ELF-1 (cell line): ENCODE data around the gene ATG10.
"Not testable (repeated sequence)": the region's sequence is repeated elsewhere in the genome, so short reads cannot be mapped to it uniquely, and the experiment has no call there.

Source experiments
- DNase-seq: peaks from one replicate; pipeline ENCODE4 v3.0.0-alpha.2; 2016; ENCODE audit warnings: low read depth, low spot score

ATG10 gene

DNA sequence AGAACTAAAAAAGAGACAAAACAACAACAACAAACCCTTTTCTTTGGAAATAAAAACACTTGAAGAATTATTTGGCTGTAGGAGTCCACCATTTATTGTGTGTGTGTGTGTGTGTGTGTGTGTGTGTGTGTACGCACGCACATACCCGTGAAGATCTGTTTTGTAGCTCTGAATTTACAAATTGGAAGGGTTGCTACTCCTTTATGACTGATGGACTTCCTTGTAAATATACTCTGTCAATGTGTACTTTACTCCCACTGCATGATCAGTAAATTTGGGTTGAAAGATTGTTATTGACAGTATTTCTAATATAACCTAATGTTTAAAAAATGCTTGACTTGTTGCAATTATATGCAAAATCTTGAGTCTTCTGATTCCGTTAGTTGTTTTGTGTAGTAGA is 148.1 kb downstream of the ATG10 start:
- DNase-seq = no peak

DNA sequence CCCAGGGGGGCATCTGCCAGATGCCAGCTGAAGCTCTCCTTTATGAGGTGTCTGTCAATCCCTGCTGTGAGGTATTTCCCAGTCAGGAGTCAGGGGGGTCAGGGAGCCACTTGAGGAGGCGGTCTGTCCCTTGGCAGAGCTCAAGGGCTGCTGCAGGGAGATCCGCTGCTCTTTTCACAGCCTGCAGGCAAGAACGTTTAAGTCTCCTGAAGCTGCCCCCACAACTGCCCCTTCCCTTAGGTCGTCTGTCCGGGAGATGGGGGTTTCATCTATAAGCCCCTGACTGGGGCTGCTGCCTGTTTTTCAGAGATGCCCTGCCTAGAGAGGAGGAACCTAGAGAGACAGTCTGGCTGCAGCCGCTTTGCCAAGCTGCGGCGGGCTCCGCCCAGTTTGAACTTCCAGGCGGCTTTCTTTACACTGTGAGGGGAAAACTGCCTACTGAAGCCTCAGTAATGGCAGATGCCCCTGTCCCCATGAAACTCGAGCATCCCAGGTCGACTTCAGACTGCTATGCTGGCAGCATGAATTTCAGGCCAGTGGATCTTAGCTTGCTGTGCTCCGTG is 158.0 kb downstream of the ATG10 start:
- DNase-seq = peak; percentile 36

DNA sequence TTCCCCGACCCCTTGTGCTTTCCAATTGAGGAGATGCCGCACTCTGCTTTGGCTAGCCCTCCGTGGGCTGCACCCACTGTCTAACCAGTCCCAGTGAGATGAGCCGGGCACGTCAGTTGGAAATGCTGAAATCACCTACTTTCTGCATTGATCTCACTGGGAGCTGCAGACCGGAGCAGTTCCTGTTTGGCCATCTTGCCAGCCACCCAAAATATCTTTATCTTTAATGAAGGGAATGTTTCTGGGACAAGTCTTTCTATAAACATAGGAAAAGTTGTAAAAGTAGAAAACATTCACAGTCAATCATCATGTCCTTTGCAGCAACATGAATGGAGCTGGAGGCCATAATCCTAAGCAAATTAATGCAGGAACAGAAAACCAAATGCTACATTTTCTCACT is 158.8 kb downstream of the ATG10 start:
- no peak for DNase-seq

DNA sequence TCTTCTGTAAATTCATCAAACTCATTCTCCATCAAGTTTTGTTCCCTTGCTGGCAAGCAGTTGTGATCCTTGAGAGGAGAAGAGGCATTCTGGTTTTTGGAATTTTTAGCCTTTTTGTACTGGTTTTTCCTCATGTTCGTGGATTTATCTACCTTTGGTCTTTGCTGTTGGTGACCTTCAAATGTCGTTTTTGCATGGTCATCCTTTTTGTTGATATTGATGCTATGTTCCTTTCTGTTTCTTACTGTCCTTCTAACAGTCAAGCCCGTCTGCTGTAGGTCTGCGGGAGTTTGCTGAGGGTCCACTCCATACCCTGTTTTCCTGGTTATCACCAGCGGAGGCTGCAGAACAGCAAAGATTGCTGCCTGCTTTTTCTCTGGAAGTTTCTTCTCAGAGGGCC is 165.4 kb downstream of the ATG10 start:
- no peak for DNase-seq

DNA sequence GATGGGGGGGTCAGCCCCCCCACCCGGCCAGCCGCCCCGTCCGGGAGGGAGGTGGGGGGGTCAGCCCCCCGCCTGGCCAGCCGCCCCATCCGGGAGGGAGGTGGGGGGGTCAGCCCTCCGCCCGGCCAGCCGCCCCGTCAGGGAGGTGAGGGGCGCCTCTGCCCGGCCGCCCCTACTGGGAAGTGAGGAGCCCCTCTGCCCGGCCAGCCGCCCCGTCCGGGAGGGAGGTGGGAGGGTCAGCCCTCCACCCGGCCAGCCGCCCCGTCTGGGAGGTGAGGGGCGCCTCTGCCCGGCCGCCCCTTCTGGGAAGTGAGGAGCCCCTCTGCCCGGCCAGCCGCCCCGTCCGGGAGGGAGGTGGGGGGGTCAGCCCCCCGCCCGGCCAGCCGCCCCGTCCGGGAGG is 168.0 kb downstream of the ATG10 start:
- not testable (repeated sequence) for DNase-seq

DNA sequence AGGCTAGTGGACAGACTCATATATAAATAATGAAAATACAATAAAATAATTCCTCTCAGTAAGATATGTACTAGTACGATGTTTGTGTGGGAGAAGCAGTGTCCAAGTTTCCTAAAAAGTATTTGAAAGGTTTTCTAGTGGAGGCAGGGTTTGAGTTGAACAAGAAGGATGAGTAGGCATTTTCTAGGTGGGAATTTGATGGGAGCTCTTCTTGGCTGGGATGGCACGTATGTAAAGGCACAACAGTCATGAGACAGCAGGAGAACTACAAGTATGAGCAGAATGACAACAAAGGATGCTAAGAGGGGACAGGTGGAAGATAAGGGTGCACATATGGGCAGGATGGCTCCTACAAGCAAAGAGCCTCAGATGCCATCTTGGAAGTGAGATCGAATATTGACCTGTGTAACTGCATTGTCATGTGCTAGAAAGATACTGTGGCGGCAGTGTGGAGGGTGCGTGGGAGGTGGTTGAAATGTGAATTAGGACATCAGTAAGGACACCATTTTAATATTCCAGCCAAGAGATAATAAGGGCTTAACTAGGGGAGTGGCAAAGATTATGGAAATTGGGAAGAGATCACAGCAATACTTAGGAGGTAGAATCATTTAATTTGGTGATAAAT is 170.5 kb downstream of the ATG10 start:
- no peak for DNase-seq

DNA sequence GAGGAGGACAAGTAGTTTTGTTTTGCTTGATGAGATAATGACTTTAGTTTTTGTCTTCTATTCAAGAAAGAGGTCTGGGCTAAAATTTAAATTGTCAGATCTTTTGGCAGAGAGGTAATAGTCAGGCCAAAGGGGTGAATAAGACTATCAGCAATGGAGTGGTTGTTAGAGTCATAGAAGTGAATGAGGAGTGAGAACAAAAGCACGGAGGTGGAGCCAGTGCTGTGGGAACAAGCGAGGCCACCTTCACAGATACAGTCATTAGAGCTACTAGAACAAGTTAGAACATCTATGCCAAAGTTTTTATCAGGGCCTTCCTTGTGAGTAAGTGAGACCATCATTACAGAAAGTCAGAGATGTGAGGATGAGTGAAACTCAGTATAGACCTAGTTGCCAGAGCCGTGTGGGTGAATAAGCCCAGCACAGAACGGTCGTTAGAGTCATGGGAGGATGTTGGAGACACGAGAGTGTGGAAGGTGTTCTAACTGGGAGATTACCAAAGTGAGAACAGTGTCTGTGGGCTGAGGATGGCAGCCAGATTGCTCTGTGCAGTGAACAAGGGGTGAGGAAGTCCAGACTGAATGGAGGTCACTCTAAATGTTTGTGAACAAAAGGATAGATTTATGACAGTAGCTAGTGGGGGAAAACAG is 171.2 kb downstream of the ATG10 start:
- no peak for DNase-seq

DNA sequence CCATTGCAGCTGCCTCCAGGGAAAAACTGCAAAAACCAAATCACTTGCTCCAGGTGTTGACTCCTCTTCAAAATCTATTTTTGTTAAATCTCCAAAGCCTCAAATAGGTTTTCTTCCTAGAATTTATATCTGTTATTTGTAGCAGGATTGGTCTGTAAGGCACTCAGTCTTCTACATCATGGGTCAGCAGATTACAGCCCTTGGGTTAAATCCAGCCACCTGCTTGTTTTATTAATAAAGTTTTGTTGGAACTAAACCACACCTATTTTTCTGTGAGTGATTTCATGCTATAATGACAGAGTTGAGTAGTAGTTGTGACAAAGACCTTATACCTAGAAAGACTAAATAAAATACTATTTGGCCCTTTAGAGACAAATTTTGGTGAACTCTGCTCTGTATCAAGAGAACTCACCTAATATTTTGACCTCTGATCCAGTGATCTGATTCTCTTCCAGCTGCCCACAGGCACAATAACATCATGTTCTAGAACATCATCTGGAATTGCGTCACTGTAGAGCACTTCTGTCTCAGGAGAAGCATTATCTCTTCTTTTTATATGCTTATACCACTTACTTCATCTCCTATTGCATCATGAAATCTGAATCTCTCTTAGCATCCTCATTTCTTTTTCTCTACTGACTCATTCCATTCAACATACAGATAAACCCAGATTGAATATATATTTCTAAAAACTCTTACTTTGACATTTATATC is 176.2 kb downstream of the ATG10 start:
- no peak for DNase-seq

DNA sequence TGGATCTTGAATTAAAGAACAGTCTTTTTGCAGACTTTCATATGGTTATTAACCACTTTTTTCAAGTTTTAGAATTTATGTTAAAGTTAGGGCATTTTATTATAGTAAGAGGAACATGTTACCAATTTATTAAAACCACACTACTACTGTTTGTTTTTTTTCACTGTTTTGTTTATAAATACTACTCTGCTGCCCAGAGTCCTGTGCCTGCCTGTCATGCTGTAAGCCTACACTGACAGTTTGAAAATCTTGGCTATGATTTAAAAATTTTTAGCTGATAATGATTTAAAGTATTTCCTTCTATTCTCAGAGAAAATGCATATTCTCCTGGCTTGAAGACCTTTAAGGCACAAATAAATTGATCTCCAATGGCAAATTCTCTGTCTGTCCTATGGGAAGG is 177.6 kb downstream of the ATG10 start:
- DNase-seq = no peak

DNA sequence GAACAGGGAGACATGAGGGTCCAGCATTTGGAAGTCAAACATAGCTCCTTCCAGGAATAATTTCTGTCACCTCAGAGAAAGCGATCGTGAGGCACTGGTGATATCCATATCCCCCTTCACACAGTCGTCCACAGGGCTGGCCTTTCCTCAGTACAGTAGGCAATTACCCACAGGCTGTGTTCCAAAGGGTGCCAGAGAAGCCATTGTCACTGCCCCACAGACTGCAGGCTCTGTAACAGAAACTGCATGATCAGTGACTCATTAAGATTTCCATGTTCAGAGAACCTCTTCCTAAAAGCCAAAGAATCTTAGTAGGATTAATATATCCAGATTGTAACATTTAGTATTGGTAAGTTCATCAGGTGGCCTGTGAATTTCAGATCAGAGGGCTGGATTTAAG is 178.7 kb downstream of the ATG10 start:
- no peak for DNase-seq

DNA sequence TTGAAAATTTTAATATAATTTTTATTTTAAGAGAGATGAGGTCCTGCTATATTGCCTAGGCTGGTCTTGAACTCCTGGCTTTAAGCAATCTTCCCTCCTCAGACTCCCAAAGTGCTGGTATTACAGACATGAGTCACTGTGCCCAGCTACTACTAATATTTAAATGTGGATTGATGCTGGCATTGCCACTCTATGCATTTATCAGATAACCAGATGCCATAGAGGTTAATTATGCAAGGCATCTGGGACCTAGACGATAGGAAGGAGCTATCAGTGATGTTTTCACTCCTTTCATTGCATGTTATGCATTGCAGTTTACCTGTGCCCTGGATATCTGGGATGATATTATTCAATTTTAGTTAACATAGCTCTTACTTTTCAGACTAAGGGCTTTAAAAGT is 179.4 kb downstream of the ATG10 start:
- DNase-seq = no peak

DNA sequence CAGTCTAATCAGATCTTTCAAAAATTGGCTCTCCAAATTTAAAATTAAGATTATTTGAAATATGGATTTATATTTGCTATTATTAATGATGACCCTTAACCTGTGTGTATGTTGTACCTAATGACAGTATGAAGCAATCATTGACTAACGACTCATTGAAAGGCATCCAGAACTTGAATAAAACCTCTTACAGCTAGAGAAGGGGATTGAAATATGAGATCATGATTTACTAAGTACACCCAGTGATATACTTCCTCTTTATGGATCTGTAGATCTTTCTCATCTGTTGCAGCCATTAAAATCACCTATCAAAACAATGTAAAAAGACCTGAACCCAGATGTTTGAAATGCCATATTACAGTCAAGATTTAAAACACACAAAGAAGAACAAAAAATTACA is 179.8 kb downstream of the ATG10 start:
- no peak for DNase-seq

DNA sequence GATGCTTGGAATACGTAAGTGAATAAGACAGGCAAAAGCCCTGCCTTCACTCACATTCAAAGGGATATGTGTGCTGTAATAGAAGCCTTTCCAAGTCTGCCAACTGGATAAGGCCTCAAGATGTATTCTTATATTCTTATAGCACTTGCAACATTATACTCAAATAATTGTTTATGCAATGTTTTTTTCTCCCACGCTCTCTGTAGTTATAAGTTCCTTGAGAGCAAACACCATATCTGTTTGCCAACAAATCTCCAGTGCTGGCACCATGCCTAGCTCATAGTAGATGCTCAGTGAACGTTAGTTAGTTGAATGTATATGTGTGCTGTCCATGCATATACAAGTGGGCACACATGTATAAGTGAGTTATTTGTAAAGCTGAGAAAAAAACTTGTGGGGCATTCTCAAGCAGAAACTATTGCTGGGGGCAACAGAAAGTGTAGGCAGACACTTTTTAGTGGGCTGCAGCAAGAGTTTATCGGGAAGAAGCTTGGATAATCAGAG is 181.2 kb downstream of the ATG10 start:
- no peak for DNase-seq

DNA sequence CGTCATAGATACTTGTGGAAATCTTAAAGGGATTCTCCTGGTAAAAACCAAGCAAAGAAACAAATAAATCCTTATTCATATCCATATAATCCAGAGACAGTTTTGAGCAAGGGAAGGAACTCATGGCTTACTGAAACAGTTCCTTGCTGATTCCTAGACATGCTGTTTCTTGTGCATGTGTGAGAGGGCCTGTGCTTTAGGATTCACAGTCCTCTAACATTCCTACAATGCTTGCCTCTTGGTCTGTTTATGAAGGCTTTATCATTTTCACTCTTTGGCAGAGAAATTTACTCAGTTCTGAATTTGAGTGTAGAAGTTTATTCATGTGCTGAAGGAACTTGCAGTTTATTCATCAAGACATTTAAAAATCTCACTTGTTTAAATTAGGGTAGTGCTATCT is 183.0 kb downstream of the ATG10 start:
- DNase-seq = no peak

DNA sequence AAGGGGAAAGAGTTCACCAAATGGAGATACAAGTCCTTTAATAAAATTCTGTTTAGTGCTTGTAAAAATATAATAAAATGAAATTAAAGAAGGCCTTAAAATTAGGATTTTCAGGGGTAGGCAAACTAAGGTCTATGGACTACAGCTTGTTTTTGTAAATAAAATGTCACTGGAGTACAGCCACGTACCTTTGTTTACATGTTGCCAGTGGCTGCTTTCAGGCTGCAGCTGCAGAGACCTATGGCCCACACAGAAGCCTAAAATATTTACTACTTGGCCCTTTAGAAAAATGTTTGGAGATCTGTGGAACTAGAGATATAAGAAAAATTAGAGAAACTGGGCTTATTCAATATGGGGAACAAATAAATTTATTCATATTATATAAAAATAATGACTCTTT is 183.5 kb downstream of the ATG10 start:
- DNase-seq = no peak

DNA sequence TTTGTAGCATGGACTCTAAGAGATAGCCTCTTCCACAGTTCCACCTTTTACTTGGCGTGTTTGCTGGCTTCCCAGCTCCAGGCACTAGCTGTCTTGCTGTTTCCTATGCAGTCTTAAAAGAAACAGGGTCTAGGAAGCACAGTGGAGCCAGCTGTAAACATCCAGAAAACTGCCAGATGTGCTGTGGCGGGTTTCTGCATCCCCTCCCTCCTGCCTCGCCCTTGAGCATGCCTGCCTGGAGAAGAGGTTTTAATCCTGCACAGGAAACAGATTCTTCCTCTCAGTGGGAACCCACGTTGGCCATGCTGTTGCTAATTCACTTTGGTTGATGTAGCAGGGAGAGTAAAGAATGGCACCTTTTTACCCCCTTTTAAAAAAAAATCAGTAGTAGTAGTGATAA is 185.1 kb downstream of the ATG10 start:
- DNase-seq = peak; percentile 19

DNA sequence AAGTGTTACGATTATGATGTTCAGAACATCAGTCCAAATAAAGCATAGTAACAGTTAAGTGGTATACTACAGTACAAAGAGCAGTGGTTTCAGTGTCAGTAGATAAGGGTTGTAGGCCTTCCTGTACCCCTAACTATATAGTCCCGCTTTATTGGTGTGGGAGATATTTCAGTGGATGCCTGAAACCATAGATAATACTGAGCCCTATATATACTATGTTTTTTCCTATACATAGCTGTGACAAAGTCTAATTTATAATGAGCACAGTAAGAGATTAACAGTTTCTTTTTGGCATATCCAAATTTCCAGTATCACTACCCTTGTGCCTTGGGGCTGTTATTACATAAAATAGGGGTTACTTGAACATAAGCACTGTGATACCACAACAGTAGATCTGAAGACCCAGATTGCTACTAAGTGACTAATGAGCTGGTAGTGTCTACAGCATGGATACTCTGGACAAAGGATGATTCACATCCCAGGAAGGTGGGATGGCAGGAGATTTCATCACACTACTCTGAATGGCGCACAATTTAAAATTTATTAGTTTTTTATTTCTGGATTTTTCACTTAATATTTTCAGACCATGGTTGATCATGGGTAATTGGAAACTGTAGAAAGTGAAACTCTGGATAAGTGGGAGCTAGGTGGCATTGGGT is 187.1 kb downstream of the ATG10 start:
- no peak for DNase-seq

DNA sequence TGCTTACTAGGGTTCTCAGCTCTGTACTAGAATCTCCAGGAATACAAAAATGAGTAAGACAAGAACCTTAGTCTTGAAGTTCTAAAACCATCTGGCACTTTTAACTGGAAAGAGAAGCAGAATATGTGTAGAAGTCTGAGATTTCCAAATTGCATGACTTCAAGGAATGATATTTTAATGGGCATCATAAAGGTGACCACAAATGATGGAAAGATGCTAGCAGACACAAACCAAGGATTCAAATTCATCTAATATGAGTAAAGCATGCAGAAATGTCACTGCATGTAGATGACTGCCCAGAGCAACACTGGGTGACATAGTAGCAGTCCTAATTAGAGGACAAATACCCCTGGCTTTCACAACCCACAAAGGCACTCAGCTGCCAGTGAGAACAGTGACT is 189.1 kb downstream of the ATG10 start:
- no peak for DNase-seq

DNA sequence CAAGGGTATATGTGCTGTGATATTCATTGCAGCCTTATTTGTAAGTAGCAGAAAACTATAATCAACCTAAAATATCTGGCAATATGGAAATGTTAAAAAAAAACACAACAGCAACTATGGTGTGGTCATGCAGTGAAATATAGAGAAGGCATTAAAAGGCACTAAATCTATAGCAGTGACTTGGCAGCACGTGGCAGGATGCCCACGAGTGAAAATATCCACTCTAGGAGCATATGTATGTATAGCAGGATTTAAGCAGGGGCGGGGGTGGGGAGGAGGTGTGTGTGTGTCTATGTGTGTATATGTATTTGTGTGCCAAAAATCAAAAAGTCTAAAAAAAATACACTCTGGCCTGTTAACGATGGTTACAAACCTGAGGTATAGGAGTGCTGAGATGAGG is 190.8 kb downstream of the ATG10 start:
- no peak for DNase-seq

DNA sequence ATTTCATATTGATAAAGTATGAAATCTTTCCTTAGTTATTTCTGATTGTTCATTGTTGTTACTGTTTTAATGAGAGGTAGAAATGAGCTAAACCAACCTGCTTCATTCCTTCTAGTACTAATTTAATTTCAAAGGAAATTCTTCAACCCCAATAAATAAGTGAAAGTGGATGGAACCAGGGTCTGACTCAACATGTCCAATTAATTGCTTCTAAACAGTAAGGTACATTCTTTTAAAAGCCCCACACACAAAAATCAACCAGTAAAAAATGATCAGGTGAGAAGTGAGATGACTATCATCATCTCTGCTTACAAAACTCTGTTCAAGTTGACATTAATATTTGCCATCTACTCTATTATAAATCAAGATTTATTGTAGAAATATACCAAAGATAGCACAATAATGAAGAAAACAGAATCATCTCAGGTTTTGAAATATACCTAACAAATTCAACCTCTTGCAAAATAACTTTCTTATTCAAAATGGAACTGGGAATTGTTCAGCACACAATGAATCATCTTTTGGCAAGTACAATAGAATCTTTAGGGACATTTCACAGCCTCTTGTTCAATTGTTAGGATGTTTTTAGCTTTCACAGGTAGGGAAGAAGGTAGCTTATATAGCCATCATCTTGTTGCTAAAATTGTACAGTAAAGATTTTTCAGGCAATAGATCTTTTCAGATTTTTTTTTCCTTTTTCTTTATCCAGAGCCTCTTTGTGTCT is 191.8 kb downstream of the ATG10 start:
- DNase-seq = no peak

DNA sequence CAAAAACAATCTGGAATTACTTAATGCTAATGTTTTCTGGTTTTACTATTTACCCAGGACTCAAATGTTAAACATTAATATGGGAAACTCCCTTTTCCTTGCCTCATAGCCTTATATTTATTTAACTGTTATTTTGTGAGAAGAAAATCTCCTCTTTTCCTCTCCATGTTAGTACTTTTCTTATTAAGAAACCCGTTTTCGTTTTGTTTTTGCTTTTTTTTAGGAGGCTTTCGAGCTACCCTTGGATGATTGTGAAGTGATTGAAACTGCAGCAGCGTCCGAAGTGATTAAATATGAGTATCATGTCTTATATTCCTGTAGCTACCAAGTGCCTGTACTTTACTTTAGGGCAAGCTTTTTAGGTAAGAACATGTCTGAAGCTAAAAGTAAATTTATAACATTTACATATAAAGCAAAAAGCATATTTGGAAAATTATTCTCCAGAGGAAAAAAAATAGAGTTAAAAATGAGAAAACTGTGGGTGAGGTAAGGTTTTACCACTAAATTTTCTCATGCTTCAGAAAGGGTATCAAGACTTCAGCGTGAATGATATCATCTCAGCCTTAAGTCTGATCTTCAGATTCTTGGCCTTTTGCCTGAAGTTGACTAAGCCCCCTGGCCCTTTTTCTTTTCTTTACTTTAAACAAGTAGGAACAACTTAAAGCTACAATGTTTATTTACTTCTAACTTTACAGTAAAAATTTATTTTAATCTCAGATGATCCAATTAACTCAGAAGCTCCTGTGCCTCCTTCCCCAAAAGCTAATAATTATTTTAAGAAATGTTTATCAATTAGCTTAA is 192.6 kb downstream of the ATG10 start:
- no peak for DNase-seq
